Measurements from ENCODE around the gene CEP85.
"Not testable (repeated sequence)": the region's sequence is repeated elsewhere in the genome, so short reads cannot be mapped to it uniquely, and the experiment has no call there.

Gene CEP85

DNA sequence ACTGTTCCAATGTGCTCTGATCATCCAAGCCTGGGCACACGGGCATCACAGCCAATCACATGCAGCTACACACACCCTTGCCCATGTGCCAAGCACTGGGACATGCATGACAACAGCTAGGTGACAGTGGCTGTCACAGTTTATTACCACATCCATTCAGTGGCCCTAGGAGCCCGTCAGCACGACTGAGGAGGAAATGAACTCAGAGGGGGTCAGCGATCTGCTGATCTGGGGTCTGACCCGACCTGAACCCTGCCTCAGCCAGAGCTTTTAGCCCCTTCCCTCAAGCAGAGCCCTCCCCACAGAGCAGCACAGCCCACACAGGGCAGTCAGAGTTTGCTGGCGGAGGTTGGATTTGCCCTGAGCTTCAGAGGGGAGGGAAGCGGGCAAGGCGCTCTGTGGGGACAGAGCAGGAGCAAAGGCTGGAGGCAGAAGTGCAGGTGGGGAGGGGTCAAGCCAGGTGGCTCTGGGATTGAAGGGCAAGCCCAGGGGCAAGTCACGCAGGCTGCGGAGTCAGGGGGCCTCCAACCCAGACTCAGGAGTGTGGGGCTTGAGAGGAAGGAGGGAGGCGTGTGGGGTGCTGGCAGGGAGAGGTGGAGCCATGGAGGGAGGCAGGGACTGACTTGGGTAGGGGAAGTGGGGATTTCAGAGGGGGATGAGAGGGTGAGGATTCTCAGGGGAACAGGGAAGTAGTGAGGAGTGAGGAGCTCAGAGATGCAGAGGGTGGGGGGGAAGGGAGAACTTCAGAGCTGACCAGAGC, 56.3 kb downstream of the CEP85 start:
- no peak for DNase-seq

DNA sequence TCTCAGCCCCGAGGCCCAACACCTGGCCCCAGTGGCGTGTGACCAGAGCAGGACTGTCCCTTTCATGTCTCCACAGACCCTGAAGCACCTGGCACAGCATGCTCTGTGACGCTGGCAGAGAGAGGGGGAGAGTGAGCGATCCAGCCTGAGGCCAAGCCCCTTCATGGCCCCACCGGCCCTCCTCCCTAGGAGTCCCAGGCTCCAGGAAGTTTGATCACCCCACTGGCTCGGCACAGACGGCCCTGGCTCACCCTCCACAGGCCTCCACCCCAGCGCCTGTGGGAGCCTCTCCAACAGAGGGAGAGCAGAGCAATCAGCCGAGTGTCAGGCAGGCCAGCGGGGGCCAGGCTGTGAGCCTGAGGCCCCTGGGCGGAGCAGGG, 56.9 kb downstream of the CEP85 start:
- DNase-seq: no peak

DNA sequence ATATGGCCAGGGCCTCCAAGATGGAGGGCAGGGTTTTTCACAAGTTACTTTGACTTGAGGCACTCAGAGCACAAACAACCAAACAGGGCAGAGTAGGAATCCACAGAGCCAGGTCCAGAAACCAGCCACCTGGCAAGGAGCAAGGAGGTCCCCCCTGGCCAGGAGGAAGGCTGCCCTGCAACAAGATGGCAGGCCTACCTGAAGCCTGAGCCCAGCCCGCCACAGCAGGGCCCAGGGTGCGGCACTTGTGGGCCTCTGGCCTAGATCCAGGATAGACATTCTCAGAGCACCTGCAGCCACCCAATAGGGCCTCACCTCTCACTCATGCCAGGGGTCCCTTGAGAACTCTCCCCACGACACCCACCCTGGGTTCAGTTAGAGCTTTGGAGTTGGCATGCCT, 57.4 kb downstream of the CEP85 start:
- no peak for DNase-seq

GRCh38 chr1:26291939-26292338, 57.9 kb downstream of the CEP85 start:
- DNase-seq: no peak

GRCh38 chr1:26292735-26293134, 58.7 kb downstream of the CEP85 start:
- DNase-seq: not testable (repeated sequence)

DNA sequence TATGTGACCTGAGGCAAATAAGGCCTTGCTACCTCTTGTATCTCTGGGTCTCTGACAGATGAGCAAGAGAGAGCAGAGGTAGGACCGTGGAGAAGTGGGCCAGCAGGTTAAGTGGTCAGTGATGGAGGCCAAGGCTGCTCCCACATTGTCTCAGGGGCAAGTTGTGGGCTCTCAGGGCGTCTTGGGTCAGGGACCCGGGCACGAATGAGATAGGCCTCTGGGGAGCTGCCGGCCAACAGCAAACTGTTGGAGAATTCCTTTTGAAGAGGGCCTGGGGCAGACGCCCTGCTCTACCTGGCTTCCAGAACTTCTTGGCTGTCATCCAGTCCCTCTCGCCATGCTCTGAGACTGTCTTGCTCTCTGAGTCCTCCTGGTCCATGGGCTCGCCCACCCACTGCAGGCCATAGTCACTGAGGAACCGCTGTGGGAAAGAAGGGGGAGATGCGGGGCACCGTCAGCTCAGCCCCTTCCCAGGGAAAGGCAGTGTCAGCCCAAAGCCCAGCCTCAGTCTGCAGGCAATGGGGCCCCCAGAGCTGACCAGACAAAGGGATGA, 60.0 kb downstream of the CEP85 start:
- DNase-seq: no peak

DNA sequence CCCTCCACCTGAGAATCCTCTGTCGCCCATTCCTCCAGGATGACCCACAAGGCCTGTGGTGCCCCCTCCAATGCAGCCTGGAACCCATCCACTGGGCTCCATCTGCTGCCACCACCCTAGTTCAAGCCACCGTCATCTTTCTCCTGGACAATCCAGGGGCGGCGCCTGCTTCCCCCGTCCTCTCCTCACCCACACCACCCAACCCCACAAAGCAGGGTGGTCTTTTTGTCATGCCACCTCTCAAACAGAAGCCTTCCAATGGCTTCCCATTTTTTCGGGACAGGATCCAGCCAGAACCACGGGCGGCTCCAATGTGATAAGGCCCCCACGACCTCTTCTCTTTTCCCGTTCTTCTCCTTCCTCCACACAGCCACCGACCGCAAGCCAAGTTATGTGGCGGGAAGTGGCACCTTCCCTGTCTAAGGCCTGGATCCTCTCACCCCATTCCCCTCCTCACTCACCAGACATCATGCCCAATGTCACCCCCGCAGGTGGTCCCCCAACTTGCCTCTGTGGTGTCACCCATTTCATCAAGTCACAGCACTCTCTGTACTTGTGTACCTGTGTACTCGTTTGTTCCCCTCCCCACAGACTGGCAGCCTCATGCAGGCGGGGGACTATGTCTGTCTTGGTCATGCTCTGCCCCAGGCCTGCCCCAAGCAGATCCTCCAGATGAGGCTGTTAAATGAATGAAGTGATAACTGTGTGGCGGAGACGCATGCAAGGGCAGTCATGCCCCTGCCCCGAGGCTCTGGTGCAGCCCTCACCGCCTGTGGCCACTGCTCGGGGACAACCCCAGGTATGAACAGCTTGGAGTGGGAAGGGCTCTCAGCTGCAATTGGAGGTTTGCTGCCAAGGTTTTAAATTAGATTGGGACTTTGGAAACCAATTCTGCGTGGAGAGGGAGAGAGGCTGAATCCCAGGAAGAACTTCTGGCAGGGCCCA, 61.5 kb downstream of the CEP85 start:
- DNase-seq: no peak

- no peak for DNase-seq
Observed at GRCh38 chr1:26296340-26297056, 62.5 kb downstream of the CEP85 start.

DNA sequence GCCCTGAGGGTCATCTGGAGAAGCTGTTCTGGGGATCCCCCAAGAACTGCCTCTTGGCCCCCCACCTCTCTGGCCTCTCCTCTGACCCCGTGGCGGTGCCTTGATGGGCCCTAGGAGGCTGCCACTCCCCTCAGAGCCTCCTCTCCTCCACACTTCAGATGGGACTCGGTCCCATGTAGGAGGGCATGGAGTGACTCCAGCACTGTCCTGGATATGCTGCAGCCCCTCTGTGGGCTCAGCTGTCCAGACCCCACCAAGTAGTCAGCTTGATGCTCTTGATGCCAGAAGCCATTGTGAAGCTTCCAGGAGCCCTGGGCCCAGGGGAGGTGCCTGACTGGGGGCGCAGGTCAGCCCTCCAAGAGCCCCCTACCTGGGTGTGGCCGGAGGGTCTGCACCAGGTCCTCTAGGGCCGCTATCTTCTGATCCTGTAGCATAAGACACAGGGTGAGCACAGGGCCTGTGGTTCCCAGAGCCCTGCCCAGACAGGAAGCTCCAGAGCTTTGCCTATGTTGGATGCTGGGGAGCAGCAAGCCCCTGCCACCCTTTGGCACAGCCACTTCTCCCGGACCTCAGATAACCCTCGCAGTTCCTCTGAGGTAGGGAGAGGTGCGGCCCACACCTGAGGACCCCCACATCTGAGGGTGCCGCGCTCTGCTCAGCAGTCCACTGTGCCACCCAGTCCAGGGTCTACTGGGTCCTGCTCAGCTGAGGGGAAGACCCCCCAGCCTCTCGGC, 63.2 kb downstream of the CEP85 start:
- no peak for DNase-seq

DNA sequence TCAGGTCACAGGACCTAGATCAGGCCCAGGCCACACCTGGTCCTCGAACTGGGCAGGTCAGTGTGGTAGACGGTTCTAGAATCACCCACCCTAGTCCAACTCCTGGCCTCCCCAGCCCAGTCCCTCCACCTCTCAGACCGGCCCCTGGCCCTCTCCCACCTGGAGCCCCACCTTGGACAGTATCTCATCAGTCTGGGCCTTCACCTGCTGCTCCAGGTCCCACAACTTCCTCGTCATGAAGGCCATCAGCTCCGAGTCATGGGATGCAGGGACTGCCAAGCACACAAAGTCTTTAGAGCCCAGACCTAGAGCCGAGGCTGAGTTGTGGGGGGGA, 63.8 kb downstream of the CEP85 start:
- DNase-seq: no peak

GRCh38 chr1:26300578-26301275, 66.7 kb downstream of the CEP85 start:
- no peak for DNase-seq

DNA sequence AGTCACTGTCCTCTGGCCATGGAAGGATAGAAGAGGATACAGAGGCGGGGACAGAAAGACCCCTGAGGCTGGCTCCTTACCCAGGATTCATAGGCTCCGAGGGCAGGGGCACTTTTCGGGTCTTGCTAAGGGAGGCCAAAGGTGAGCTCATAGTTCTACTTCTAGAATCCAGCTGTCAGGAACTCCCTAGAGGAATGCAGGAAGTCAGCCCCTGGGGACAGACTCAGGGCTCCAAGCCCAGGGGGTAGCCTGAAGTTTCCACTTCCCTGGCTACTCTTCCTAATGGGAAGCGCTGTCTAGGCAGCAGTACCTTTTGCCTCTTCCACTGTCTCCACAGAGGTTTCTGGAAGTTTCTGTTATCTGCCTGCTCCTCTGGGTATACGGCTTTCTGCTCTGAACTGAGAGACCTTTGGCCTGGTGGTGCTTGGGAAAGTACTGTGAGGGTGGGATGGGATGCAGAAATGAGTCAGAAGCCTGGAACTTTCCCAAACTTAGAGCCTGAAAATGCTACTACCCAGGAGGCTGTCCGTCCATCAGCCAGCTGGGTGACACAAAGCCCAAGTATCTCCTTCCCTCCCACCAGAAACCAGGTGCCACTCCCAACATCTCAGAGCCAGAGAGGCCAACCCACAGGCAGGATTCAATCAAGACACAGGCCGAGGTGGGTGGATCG, 68.9 kb downstream of the CEP85 start:
- peak; percentile 77 for DNase-seq

- DNase-seq: no peak
Observed at GRCh38 chr1:26305667-26306289, 71.8 kb downstream of the CEP85 start.

- DNase-seq: peak; percentile 89
Observed at GRCh38 chr1:26306290-26307229, 72.6 kb downstream of the CEP85 start, which contains the start of gene UBXN11. Gene UBXN11, minus strand, starts transcription at chr1:26306636. Its CDS starts 3,753 bp downstream, at chr1:26302883.

- DNase-seq: no peak
Observed at GRCh38 chr1:26307363-26307781, 73.4 kb downstream of the CEP85 start.

- DNase-seq: not testable (repeated sequence)
Observed at GRCh38 chr1:26307966-26308899, 74.2 kb downstream of the CEP85 start.

GRCh38 chr1:26314501-26314900, 80.5 kb downstream of the CEP85 start:
- DNase-seq: no peak

All from fibroblast of skin of scalp (primary cell).